Right lobe of liver (tissue), 6 donors: Measurements from ENCODE around the gene NDUFB2. TPM values are rescaled to one million over a fixed set of nuclear protein-coding genes. Genes with fewer than 3 reads are reported as not detected.
A peak's percentile ranks its signal among the peaks of the same experiment; 100 is the strongest.

Experiments
- ATAC-seq, 4 donors: fragments of 200-7000 bp; cut with Tn5 transposase; one replicate each; pipeline ENCODE4 v1.9.1; 2020; ENCODE audit warnings: mild to moderate bottlenecking in 4 of 4, moderate library complexity in 4 of 4
- DNase-seq, 3 donors: peaks; one replicate each; pipeline ENCODE4 v3.0.0-alpha.2; 2020
- H3K27ac ChIP-seq, 3 donors: fragments of 200-600 bp; one replicate each; pipeline ENCODE4 v1.8.0; 2022
- H3K27me3 ChIP-seq, 2 donors: fragments of 200-600 bp; one replicate each; pipeline ENCODE4 v1.8.0; 2022
- H3K36me3 ChIP-seq, 4 donors: fragments of 200-600 bp; sonication (generic) in 1 of 4; one replicate each; pipeline versions ENCODE4 v1.5.1 to v1.8.0; 2017 to 2022; ENCODE audit warnings: control low read depth in 1 of 4
- H3K4me1 ChIP-seq, 4 donors: fragments of 200-600 bp; sonication (generic) in 1 of 4; one replicate each; pipeline versions ENCODE4 v1.5.1 to v1.8.0; 2017 to 2022; ENCODE audit warnings: control low read depth in 1 of 4
- H3K4me3 ChIP-seq, 3 donors: fragments of 200-600 bp; one replicate each; pipeline ENCODE4 v1.8.0; 2022
- H3K9me3 ChIP-seq, 4 donors: fragments of 200-600 bp; sonication (generic) in 1 of 4; one replicate each; pipeline versions ENCODE4 v1.5.1 to v1.8.0; 2017 to 2022; ENCODE audit warnings: control low read depth in 1 of 4
- CTCF ChIP-seq, 4 donors: fragments of 200-600 bp in 3 of 4; fragments of 450-650 bp in 1 of 4; IDR thresholded peaks; one replicate each; pipeline versions ENCODE4 v1.5.1 to v1.8.0; 2016 to 2022; ENCODE audit warnings: antibody characterized with exemption in 4 of 4, mild to moderate bottlenecking in 2 of 4
- POLR2A ChIP-seq: fragments of 450-650 bp; IDR thresholded peaks from one replicate; pipeline ENCODE4 v1.6.1; 2017; ENCODE audit warnings: antibody characterized with exemption, mild to moderate bottlenecking
- WGBS: methylation state at CpG from one replicate; pipeline ENCODE4 v1.1.6; 2018; ENCODE audit warnings: low coverage, low lambda C conversion rate; ENCODE audit not compliant: insufficient coverage; ENCODE audit errors: missing lambda C conversion rate; 5-methylcytosine and 5-hydroxymethylcytosine counted together
- intact Hi-C, 2 donors: fragments of 100-400 bp; cut with DNase I; formaldehyde crosslinking; loops; one replicate each; pipeline versions ENCODE4 v1.11.2 to v1.14.1; 2022
- total RNA-seq, 6 experiments: library from RNA; depleted of rRNA in 2 of 6; stranded (reverse); fragments of >200 nt in 2 of 6; fragmentation: NEBNext Ultra II Directional in 3 of 6; extraction: Animal tissue kit (Norgen Biotek cat#: 25700) in 3 of 6; gene quantifications; one replicate each; pipeline versions ENCODE4 v1.1.0 to v1.2.4, GENCODE V29; 2016 to 2023
- donor health status: DM: no; HTN: yes; CAD: no.
- donor health status: DM: no; HTN: no; CAD: no.
- donor health status: DM: no; HTN: no; CAD: no.
- donor health status: DM: no; HTN: yes; CAD: no.
- donor health status: DM: no; HTN: yes; CAD: no.

NDUFB2 gene
- total RNA-seq, 6 experiments from 2014 or later, result 114 to 235 (median 134) TPM

- no peak for ATAC-seq
- no peak for DNase-seq
- H3K4me1 ChIP-seq, result peaks cover 0 to 11% (median 3%) of the 10 kb centered on the region in 4 donors
- no peak for TF ChIP-seq CTCF (IDR thresholded peaks at IDR 0.05)
- TF ChIP-seq POLR2A, result no peak
- H3K9me3 ChIP-seq, result no peaks in the 10 kb centered on the region
- WGBS, result 72% methylated on average over 6 of the region's 6 CpGs
- H3K27me3 ChIP-seq, result no peaks in the 10 kb centered on the region
- no peak overlapping the region for H3K4me3 ChIP-seq
- no peaks in the 10 kb centered on the region for H3K36me3 ChIP-seq
- H3K27ac ChIP-seq, result no peak overlapping the region
- intact Hi-C loops, result no loop called here
Observed at GRCh38 chr7:140723006-140723405, 26.5 kb downstream of the NDUFB2 start.

GRCh38 chr7:140723574-140723973 lies 27.1 kb downstream of the NDUFB2 start:
- intact Hi-C loops, result no loop called here
- Histone ChIP-seq H3K4me1 (peaks cover 0 to 11% (median 3%) of the 10 kb centered on the region in 4 donors), H3K36me3 (no peaks in the 10 kb centered on the region), H3K9me3 (no peaks in the 10 kb centered on the region), H3K27me3 (no peaks in the 10 kb centered on the region), H3K4me3 (no peak overlapping the region), H3K27ac (no peak overlapping the region)
- 90% methylated on average over 3 of the region's 3 CpGs for WGBS
- TF ChIP-seq CTCF (IDR thresholded peaks at IDR 0.05) (no peak), POLR2A (no peak)
- DNase-seq (no peak), ATAC-seq (no peak)

GRCh38 chr7:140724706-140725105 lies 28.2 kb downstream of the NDUFB2 start:
- no peak overlapping the region for H3K4me3 ChIP-seq

GRCh38 chr7:140726281-140726680 lies 29.8 kb downstream of the NDUFB2 start:
- no peaks in the 10 kb centered on the region for H3K9me3 ChIP-seq
- no peaks in the 10 kb centered on the region for H3K27me3 ChIP-seq
- no peaks in the 10 kb centered on the region for H3K36me3 ChIP-seq
- 74% methylated on average over 2 of the region's 2 CpGs for WGBS
- DNase-seq (no peak), ATAC-seq (peak in 1 of 4 donors; percentile 28)
- peaks cover 0 to 11% (median 3%) of the 10 kb centered on the region in 4 donors for H3K4me1 ChIP-seq
- no peak overlapping the region for H3K27ac ChIP-seq
- TF ChIP-seq CTCF (IDR thresholded peaks at IDR 0.05) (peak in 3 of 4 donors; percentile 16 to 31 (median 29)), POLR2A (no peak)
- intact Hi-C loops, result no loop called here
- H3K4me3 ChIP-seq, result no peak overlapping the region

More at GRCh38 chr7:140724706-140725105, 28.2 kb downstream of the NDUFB2 start:
- DNase-seq (no peak), ATAC-seq (no peak)
- peaks cover 0 to 11% (median 3%) of the 10 kb centered on the region in 4 donors for H3K4me1 ChIP-seq
- no peaks in the 10 kb centered on the region for H3K36me3 ChIP-seq
- WGBS, result 88% methylated on average over 1 of the region's 1 CpG
- H3K27me3 ChIP-seq, result no peaks in the 10 kb centered on the region
- intact Hi-C loops, result no loop called here
- no peak for TF ChIP-seq CTCF (IDR thresholded peaks at IDR 0.05)
- no peak for TF ChIP-seq POLR2A
- H3K27ac ChIP-seq, result no peak overlapping the region
- H3K9me3 ChIP-seq, result no peaks in the 10 kb centered on the region

DNA sequence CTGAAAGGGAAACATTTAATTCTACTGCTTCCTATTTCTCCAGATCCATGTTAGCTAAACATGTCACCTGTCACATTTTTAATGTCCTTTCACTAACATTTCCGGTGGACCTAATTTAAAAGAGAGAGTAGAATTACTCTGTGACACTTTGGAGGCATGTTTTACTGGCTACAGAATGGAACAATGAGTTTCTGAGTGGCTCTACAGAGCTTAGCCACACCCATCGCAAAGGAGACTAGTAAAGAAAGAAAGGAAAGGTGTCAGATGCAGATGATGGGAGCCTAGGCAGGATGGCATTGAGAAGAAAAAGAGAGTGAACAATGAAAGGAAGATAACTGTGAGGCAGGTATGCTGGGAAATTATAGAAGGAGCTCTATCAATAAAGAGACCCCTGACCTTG lies 35.9 kb downstream of the NDUFB2 start:
- no peaks in the 10 kb centered on the region for H3K27me3 ChIP-seq
- H3K27ac ChIP-seq, result no peak overlapping the region
- DNase-seq, result no peak
- WGBS, result 100% methylated on average over 2 of the region's 2 CpGs
- H3K9me3 ChIP-seq, result no peaks in the 10 kb centered on the region
- peaks cover 0 to 3% (median 0%) of the 10 kb centered on the region in 4 donors for H3K36me3 ChIP-seq
- H3K4me1 ChIP-seq, result no peaks in the 10 kb centered on the region
- TF ChIP-seq CTCF (IDR thresholded peaks at IDR 0.05) (no peak), POLR2A (no peak)
- no peak for ATAC-seq
- intact Hi-C loops, result no loop called here
- no peak overlapping the region for H3K4me3 ChIP-seq
